Gastroesophageal sphincter (tissue), 3 donors: ENCODE results near the gene SUCNR1.

Experiments used
- POLR2A ChIP-seq, 2 donors: fragments of 450-650 bp; IDR thresholded peaks; one replicate each; pipeline ENCODE4 v1.6.1; 2017; ENCODE audit warnings: antibody characterized with exemption in 2 of 2, mild to moderate bottlenecking in 2 of 2, moderate library complexity in 1 of 2
- POLR2AphosphoS5 ChIP-seq: sonication (generic); formaldehyde crosslinking; IDR thresholded peaks from one replicate; pipeline ENCODE4 v1.6.1; 2017; ENCODE audit warnings: antibody characterized with exemption
- TF ChIP-seq, protein P1 (sequence below), 4 experiments: fragments of 200-600 bp in 2 of 4; fragments of 450-650 bp in 2 of 4; sonication (generic) in 1 of 4; IDR thresholded peaks; one replicate each; pipeline ENCODE4 v1.5.1; 2017 to 2019; ENCODE audit warnings: antibody characterized with exemption in 4 of 4, mild to moderate bottlenecking in 2 of 4, moderate library complexity in 2 of 4

DNA sequence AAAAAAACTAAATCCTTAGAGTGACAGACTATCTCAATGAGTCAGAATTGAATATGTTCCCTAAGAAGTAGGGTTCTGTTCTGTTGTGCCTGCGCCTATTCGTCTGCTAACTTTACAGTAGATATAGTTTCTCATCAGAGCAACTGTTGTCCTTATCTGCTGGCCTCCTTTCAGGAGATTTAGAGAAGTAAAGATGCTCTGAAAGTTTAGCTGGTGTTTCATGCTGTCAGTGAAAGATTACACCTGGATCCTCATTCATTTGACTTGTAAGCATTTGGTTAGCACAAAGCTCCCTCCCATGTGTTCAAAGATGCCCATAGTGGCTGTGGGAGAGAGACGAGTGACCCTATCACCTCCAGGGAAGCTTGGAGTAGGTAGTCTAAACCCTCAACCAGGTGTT, 35.0 kb downstream of the SUCNR1 start:
- TF ChIP-seq POLR2A (IDR thresholded peaks at IDR 0.05) (no peak), POLR2AphosphoS5 (no peak)
- TF ChIP-seq, protein P1, sequence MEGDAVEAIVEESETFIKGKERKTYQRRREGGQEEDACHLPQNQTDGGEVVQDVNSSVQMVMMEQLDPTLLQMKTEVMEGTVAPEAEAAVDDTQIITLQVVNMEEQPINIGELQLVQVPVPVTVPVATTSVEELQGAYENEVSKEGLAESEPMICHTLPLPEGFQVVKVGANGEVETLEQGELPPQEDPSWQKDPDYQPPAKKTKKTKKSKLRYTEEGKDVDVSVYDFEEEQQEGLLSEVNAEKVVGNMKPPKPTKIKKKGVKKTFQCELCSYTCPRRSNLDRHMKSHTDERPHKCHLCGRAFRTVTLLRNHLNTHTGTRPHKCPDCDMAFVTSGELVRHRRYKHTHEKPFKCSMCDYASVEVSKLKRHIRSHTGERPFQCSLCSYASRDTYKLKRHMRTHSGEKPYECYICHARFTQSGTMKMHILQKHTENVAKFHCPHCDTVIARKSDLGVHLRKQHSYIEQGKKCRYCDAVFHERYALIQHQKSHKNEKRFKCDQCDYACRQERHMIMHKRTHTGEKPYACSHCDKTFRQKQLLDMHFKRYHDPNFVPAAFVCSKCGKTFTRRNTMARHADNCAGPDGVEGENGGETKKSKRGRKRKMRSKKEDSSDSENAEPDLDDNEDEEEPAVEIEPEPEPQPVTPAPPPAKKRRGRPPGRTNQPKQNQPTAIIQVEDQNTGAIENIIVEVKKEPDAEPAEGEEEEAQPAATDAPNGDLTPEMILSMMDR (IDR thresholded peaks at IDR 0.05) = no peak
